IMR-90 (cell line): ENCODE data around the gene ING3. TPM values are rescaled to one million over a fixed set of nuclear protein-coding genes. Genes with fewer than 3 reads are reported as not detected.

Source experiments
- ATAC-seq: fragments of 200-7000 bp; cut with Tn5 transposase; 2 replicates; pipeline ENCODE4 v1.9.1; 2020; ENCODE audit warnings: low read depth, mild to moderate bottlenecking, moderate library complexity
- BruUV-seq: library from RNA; stranded (reverse); fragments of 400-500 nt; replicated peaks from 2 replicates; lab custom pipeline; 2021; lab: Mats Ljungman, UMichigan
- CTCF ChIA-PET: fragments of 300-600 bp; formaldehyde crosslinking; extraction: SDS; loops from one replicate; lab custom pipeline; 2021; ENCODE audit warnings: antibody characterized with exemption; lab: Yijun Ruan, JAX
- POLR2A ChIA-PET: fragments of 300-600 bp; sonication (Branson Sonifier 250); formaldehyde crosslinking; loops from one replicate; lab custom pipeline; 2022; ENCODE audit warnings: antibody characterized with exemption; ENCODE audit not compliant: unreplicated experiment; lab: Charles Lee
- DNase-seq: peaks from one replicate; pipeline ENCODE4 v3.0.0; 2013
- H2AFZ ChIP-seq: replicated peaks from 2 replicates; pipeline ENCODE3; 2013; ENCODE audit warnings: low read length, mild to moderate bottlenecking; ENCODE audit not compliant: poor library complexity
- H2AK5ac ChIP-seq: 2 replicates; pipeline ENCODE4 v1.6.1; 2013; ENCODE audit warnings: low read depth, low read length, inconsistent platforms
- H2AK9ac ChIP-seq: replicated peaks from 2 replicates; pipeline ENCODE3; 2013; ENCODE audit warnings: mild to moderate bottlenecking, low read depth, low read length, moderate library complexity; ENCODE audit not compliant: poor library complexity
- H2BK120ac ChIP-seq: 2 replicates; pipeline ENCODE4 v1.6.1; 2013; ENCODE audit warnings: low read depth, low read length, inconsistent platforms
- H2BK15ac ChIP-seq: 3 replicates; pipeline ENCODE4 v1.6.1; 2013; ENCODE audit warnings: low read depth, low read length, inconsistent platforms
- H2BK20ac ChIP-seq: 2 replicates; pipeline ENCODE4 v1.6.1; 2013; ENCODE audit warnings: low read depth, mild to moderate bottlenecking, inconsistent platforms, low read length, moderate library complexity
- H2BK5ac ChIP-seq: 2 replicates; pipeline ENCODE4 v1.6.1; 2013; ENCODE audit warnings: mild to moderate bottlenecking, low read depth, low read length, inconsistent platforms; ENCODE audit not compliant: poor library complexity, severe bottlenecking
- H3K14ac ChIP-seq: replicated peaks from 2 replicates; pipeline ENCODE4 v1.6.1; 2013; ENCODE audit warnings: low read depth, low read length, inconsistent platforms
- H3K18ac ChIP-seq: 2 replicates; pipeline ENCODE4 v1.6.1; 2013; ENCODE audit warnings: low read depth, low read length, control low read depth
- H3K23ac ChIP-seq: 2 replicates; pipeline ENCODE4 v1.6.1; 2013; ENCODE audit warnings: low read depth, low read length, inconsistent platforms
- H3K27ac ChIP-seq: 2 replicates; pipeline ENCODE4 v1.5.1; 2013; ENCODE audit warnings: mild to moderate bottlenecking, control low read depth, low read length; ENCODE audit not compliant: insufficient read depth
- H3K27me3 ChIP-seq: 2 replicates; pipeline ENCODE4 v1.6.1; 2013; ENCODE audit warnings: low read length; ENCODE audit not compliant: control insufficient read depth, insufficient read depth
- H3K36me3 ChIP-seq: 2 replicates; pipeline ENCODE4 v1.6.1; 2013; ENCODE audit warnings: low read length, mixed read lengths; ENCODE audit not compliant: control insufficient read depth, insufficient read depth
- H3K4ac ChIP-seq: 2 replicates; pipeline ENCODE4 v1.6.1; 2013; ENCODE audit warnings: low read depth, low read length, inconsistent platforms
- H3K4me1 ChIP-seq: 2 replicates; pipeline ENCODE4 v1.6.1; 2013; ENCODE audit warnings: low read length, mixed read lengths; ENCODE audit not compliant: control insufficient read depth, insufficient read depth
- H3K4me2 ChIP-seq: 2 replicates; pipeline ENCODE4 v1.6.1; 2013; ENCODE audit warnings: low read depth, mild to moderate bottlenecking, control low read depth, low read length, moderate library complexity
- H3K4me3 ChIP-seq: 2 replicates; pipeline ENCODE4 v1.5.1; 2013; ENCODE audit warnings: low read depth, mild to moderate bottlenecking, control low read depth, low read length, moderate library complexity; ENCODE audit not compliant: insufficient read depth
- H3K56ac ChIP-seq: 2 replicates; pipeline ENCODE4 v1.6.1; 2013; ENCODE audit warnings: low read length, inconsistent platforms; ENCODE audit not compliant: insufficient read depth; ENCODE audit errors: extremely low read depth
- H3K79me1 ChIP-seq, 2 experiments: 2 replicates each; pipeline ENCODE4 v1.6.1; 2013; ENCODE audit warnings: low read length in 2 of 2, inconsistent platforms in 1 of 2, low read depth in 1 of 2
- H3K9ac ChIP-seq: 2 replicates; pipeline ENCODE4 v1.6.1; 2013; ENCODE audit warnings: low read depth, low read length, control low read depth
- H3K9me1 ChIP-seq: 2 replicates; pipeline ENCODE4 v1.6.1; 2013; ENCODE audit warnings: low read length, inconsistent platforms; ENCODE audit not compliant: insufficient read depth
- H3K9me3 ChIP-seq: 2 replicates; pipeline ENCODE4 v1.6.1; 2013; ENCODE audit warnings: low read length; ENCODE audit not compliant: control insufficient read depth, insufficient read depth
- H4K20me1 ChIP-seq: 2 replicates; pipeline ENCODE4 v1.6.1; 2013; ENCODE audit warnings: low read length, inconsistent platforms; ENCODE audit not compliant: insufficient read depth
- H4K5ac ChIP-seq: 2 replicates; pipeline ENCODE4 v1.6.1; 2013; ENCODE audit warnings: mild to moderate bottlenecking, low read depth, low read length, control low read depth
- H4K8ac ChIP-seq, 2 experiments: 2 replicates each; pipeline ENCODE4 v1.6.1; 2013; ENCODE audit warnings: low read depth in 2 of 2, low read length in 2 of 2, control low read depth in 1 of 2, inconsistent platforms in 1 of 2
- H4K91ac ChIP-seq: 2 replicates; pipeline ENCODE4 v1.6.1; 2013; ENCODE audit warnings: low read depth, low read length, inconsistent platforms; ENCODE audit not compliant: insufficient read depth
- RAD21 ChIP-seq: IDR thresholded peaks from 2 replicates; pipeline ENCODE4 v1.6.1; 2012; ENCODE audit warnings: low read length, improper control_type of control experiment
- WGBS, 2 experiments: methylation state at CpG; one replicate each; pipeline versions ENCODE4 v1.1.5 to v1.1.7; 2013; ENCODE audit warnings: missing lambda C conversion rate in 2 of 2; ENCODE audit not compliant: insufficient read length in 1 of 2; ENCODE audit errors: extremely low coverage in 2 of 2; 5-methylcytosine and 5-hydroxymethylcytosine counted together
- dilution Hi-C: fragments of 300-500 bp; cut with HindIII; formaldehyde crosslinking; loops from one replicate; pipeline ENCODE4 v1.14.3; 2018; ENCODE audit warnings: low sequenced_read_pairs; ENCODE audit not compliant: unreplicated experiment
- in situ Hi-C: fragments of 300-500 bp; cut with MboI; formaldehyde crosslinking; loops from 3 replicates; pipeline ENCODE4 v1.14.3; 2019; ENCODE audit warnings: low sequenced_read_pairs, inconsistent platforms, mixed read lengths
- intact Hi-C: fragments of 100-400 bp; cut with micrococcal nuclease; formaldehyde crosslinking; loops from 2 replicates; pipeline ENCODE4 v1.10.0; 2022
- polyA plus RNA-seq, 3 experiments: library from polyadenylated mRNA; depleted of rRNA; stranded (reverse); fragments of >200 nt; gene quantifications; 2 replicates each; pipeline ENCODE4 v1.2.3, GENCODE V29; 2012; ENCODE audit warnings: low replicate concordance in 1 of 3
- total RNA-seq: library from RNA; depleted of rRNA; stranded (reverse); fragments of >200 nt; gene quantifications from 2 replicates; pipeline ENCODE4 v1.2.3, GENCODE V29; 2012

Gene ING3
- total and polyA plus RNA-seq, 2 of the 4 experiments (the other 2 are of a cell fraction) = 7.2 to 11.3 TPM

- no peak overlapping the region for H3K18ac ChIP-seq
- intact Hi-C loops = no loop called here
Observed at GRCh38 chr7:120920591-120921274, 29.8 kb upstream of the ING3 start.

More at GRCh38 chr7:120920591-120921274, 29.8 kb upstream of the ING3 start:
- Histone ChIP-seq H3K27ac (no peak overlapping the region), H2AK9ac (no peak overlapping the region), H2AK5ac (no peak overlapping the region), H3K14ac (no peak overlapping the region), H2BK20ac (no peak overlapping the region), H3K9me1 (no peaks in the 10 kb centered on the region; the same call in 1 of the 2 replicates), H3K36me3 (no peaks in the 10 kb centered on the region), H3K56ac (no peak overlapping the region), H2BK120ac (no peak overlapping the region), H3K4me1 (no peaks in the 10 kb centered on the region), H3K4me3 (no peak overlapping the region), H3K4me2 (no peak overlapping the region), H2BK5ac (no peak overlapping the region), H3K23ac (no peak overlapping the region), H4K20me1 (no peaks in the 10 kb centered on the region), H3K4ac (no peak overlapping the region), H4K5ac (no peak overlapping the region), H3K79me1 (no peaks in the 10 kb centered on the region), H3K9me3 (no peaks in the 10 kb centered on the region), H2AFZ (no peak overlapping the region), H4K8ac (no peak overlapping the region), H2BK15ac (no peak overlapping the region), H3K9ac (no peak overlapping the region), H4K91ac (no peak overlapping the region), H3K27me3 (no peaks in the 10 kb centered on the region; the same call in 1 of the 2 replicates)
- DNase-seq (no peak), ATAC-seq (no peak)
- no CpG with 5 or more reads among the region's 3 CpGs for WGBS, 2 experiments
- dilution Hi-C loops (no loop called here), in situ Hi-C loops (loop anchor here (10.0 kb wide), 1 partner anchor 116 kb away; no protein-coding TSS in a partner anchor)
- no TSS peak for BruUV-seq
- ChIA-PET CTCF (no interaction called here), POLR2A (no interaction called here)
- no peak for TF ChIP-seq RAD21
